HFFc6 (cell line): ENCODE results near the gene TMEM132D. TPM values are rescaled to one million over a fixed set of nuclear protein-coding genes. Genes with fewer than 3 reads are reported as not detected.

Experiments
- DNase-seq: peaks from one replicate; pipeline ENCODE4 v3.0.0-alpha.2; 2018
- H3K27ac Mint-ChIP-seq: 2 replicates; pipeline ENCODE4 v1.8.0; 2020; ENCODE audit warnings: mild to moderate bottlenecking, mixed read lengths
- H3K27me3 Mint-ChIP-seq: 2 replicates; pipeline ENCODE4 v1.8.0; 2021; ENCODE audit warnings: mild to moderate bottlenecking, moderate library complexity, mixed read lengths; ENCODE audit not compliant: insufficient read depth
- H3K36me3 Mint-ChIP-seq: 2 replicates; pipeline ENCODE4 v1.8.0; 2021; ENCODE audit warnings: low read depth, mixed read lengths
- H3K4me1 Mint-ChIP-seq: 2 replicates; pipeline ENCODE4 v1.8.0; 2020; ENCODE audit warnings: low read depth, mixed read lengths
- H3K4me3 Mint-ChIP-seq: 2 replicates; pipeline ENCODE4 v1.8.0; 2020; ENCODE audit warnings: mild to moderate bottlenecking, moderate library complexity, mixed read lengths
- H3K9me3 Mint-ChIP-seq: 2 replicates; pipeline ENCODE4 v1.8.0; 2020; ENCODE audit warnings: mild to moderate bottlenecking, mixed read lengths
- CTCF ChIP-seq: fragments of 200-600 bp; sonication (generic); IDR thresholded peaks from 2 replicates; pipeline ENCODE4 v1.5.0; 2021; ENCODE audit warnings: antibody characterized with exemption, mild to moderate bottlenecking
- total RNA-seq, 6 experiments: library from RNA; stranded (reverse); fragmentation: NEBNext Ultra II Directional; extraction: Animal tissue kit (Norgen Biotek cat#: 25700); gene quantifications; 2 replicates in 1 of 6; 3 replicates in 5 of 6; pipeline ENCODE4 v1.2.3, GENCODE V29; 2021

The TMEM132D gene
- total RNA-seq, 6 experiments from 2014 or later = not detected

DNA sequence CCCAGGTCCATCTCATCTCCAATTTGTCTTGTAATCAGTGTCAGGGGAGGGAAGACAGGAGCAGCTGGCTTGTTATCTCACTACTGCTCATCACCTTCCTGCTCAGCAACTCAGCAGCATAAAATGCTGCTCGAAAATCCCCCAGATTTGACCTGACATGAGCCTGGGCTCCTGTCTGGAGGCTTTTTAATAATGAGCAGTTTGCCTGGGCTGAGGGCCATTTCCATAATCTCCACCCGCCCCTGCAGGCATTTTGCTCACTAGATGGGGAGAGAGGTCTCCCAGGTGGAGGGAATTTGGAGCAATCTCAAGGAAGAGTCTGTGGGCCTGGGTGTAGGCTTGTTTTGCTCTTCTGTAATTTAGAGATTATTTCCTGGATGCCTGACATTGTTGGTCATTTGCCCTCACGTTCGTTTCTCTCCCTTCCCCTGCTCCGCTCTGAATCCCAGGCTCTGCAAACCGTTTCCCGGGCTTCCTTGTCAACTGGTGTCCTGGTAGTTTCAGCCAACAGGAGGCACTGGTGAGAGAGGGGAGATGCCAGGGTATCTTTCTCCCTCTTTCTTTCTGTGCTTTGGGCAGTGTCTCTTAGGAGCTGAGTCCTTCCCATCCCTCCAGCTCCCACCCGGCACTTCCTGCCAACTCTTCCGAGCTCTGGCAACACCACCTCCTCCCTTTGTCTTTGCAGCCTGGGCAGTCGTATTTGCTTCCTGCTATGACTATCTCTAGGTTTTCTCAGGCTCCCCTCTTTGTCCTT is 751.3 kb downstream of the TMEM132D start:
- no peaks in the 10 kb centered on the region for H3K4me1 Mint-ChIP-seq
- no peak overlapping the region for H3K27ac Mint-ChIP-seq
- no peaks in the 10 kb centered on the region; the same call in 1 of the 2 replicates for H3K27me3 Mint-ChIP-seq
- no peak for TF ChIP-seq CTCF
- H3K9me3 Mint-ChIP-seq = peaks cover 42% of the 10 kb centered on the region
- DNase-seq = no peak
- H3K4me3 Mint-ChIP-seq = no peak overlapping the region
- H3K36me3 Mint-ChIP-seq = peaks cover 7% of the 10 kb centered on the region

- Mint-ChIP-seq H3K27ac (no peak overlapping the region), H3K27me3 (no peaks in the 10 kb centered on the region; the same call in 1 of the 2 replicates), H3K36me3 (peaks cover 7% of the 10 kb centered on the region), H3K9me3 (peaks cover 44% of the 10 kb centered on the region), H3K4me3 (no peak overlapping the region), H3K4me1 (no peaks in the 10 kb centered on the region)
- no peak for DNase-seq
- no peak for TF ChIP-seq CTCF
Observed at GRCh38 chr12:129150721-129151120, 753.1 kb downstream of the TMEM132D start.

- no peak for DNase-seq
- no peak overlapping the region for H3K4me3 Mint-ChIP-seq
- H3K27me3 Mint-ChIP-seq = no peaks in the 10 kb centered on the region; the same call in 1 of the 2 replicates
- H3K9me3 Mint-ChIP-seq = peaks cover 43% of the 10 kb centered on the region
- no peaks in the 10 kb centered on the region; the same call in 1 of the 2 replicates for H3K36me3 Mint-ChIP-seq
- H3K4me1 Mint-ChIP-seq = no peaks in the 10 kb centered on the region
- no peak for TF ChIP-seq CTCF
- no peak overlapping the region for H3K27ac Mint-ChIP-seq
Observed at GRCh38 chr12:129145381-129145780, 758.4 kb downstream of the TMEM132D start.

GRCh38 chr12:129138776-129139175 is 765.0 kb downstream of the TMEM132D start:
- no peaks in the 10 kb centered on the region for H3K36me3 Mint-ChIP-seq
- H3K4me3 Mint-ChIP-seq = no peak overlapping the region
- no peaks in the 10 kb centered on the region for H3K4me1 Mint-ChIP-seq
- no peaks in the 10 kb centered on the region for H3K27me3 Mint-ChIP-seq
- H3K27ac Mint-ChIP-seq = no peak overlapping the region
- no peak for DNase-seq
- TF ChIP-seq CTCF = no peak
- H3K9me3 Mint-ChIP-seq = peaks cover 44% of the 10 kb centered on the region

DNA sequence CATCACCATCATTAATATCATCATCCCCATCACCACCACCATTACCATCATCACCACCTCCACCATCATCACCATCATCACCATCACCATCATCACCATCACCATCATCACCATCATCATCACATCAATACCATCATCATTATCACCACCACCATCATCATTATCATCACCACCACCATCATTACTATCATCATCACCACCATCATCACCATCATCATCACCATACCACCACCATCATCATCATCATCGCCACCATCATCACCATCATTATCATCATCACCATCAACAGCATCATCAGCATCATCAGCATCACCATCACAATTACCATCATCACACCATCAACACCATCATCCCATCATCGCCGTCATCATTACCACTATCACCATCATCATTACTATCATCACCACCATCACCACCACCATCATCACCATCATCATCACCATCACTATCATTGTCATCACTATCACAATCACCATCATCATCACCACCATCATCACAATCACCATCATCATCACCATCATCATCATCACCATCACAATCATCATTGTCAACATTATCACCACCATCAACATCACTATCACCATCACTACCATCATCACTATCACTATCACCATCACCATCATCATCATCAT is 767.0 kb downstream of the TMEM132D start:
- H3K4me1 Mint-ChIP-seq = no peaks in the 10 kb centered on the region
- H3K27ac Mint-ChIP-seq = no peak overlapping the region
- no peak overlapping the region for H3K4me3 Mint-ChIP-seq
- no peak for DNase-seq
- H3K36me3 Mint-ChIP-seq = no peaks in the 10 kb centered on the region
- no peaks in the 10 kb centered on the region for H3K27me3 Mint-ChIP-seq
- no peak for TF ChIP-seq CTCF
- peaks cover 47% of the 10 kb centered on the region for H3K9me3 Mint-ChIP-seq
